Measurements from ENCODE around the gene SLC46A1.
A peak's percentile ranks its signal among the peaks of the same experiment; 100 is the strongest.
"Not testable (repeated sequence)": the region's sequence is repeated elsewhere in the genome, so short reads cannot be mapped to it uniquely, and the experiment has no call there.

Gene SLC46A1

GRCh38 chr17:28405632-28406472 is at the start of gene SLC46A1:
SLC46A1 (minus strand) TSS chr17:28406212; CDS start chr17:28406114, 98 bp downstream.
- DNase-seq: peak; percentile 58

DNA sequence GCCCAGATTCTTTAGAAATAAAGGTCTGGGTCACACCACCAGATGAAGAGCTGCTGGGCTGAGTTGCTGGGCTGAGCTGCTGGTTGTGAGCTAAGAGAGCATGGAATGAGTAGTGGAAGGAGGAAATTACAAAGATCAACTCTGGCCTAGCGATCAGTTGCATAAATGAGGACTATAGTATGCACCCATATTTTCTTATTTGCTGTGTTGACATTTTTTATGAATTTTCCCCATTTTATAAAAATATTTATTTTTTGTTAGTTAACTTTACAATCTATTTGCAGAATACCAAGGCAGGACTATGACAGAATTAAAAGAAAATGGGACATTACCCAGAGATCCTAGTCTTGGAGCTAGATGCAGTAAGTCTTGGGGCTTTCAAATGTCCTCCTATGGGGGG is 43.8 kb upstream of the SLC46A1 start:
- DNase-seq: no peak

- DNase-seq: no peak
Observed at GRCh38 chr17:28447396-28447760, 41.4 kb upstream of the SLC46A1 start.

GRCh38 chr17:28446716-28447395 is 40.8 kb upstream of the SLC46A1 start:
- DNase-seq: no peak

DNA sequence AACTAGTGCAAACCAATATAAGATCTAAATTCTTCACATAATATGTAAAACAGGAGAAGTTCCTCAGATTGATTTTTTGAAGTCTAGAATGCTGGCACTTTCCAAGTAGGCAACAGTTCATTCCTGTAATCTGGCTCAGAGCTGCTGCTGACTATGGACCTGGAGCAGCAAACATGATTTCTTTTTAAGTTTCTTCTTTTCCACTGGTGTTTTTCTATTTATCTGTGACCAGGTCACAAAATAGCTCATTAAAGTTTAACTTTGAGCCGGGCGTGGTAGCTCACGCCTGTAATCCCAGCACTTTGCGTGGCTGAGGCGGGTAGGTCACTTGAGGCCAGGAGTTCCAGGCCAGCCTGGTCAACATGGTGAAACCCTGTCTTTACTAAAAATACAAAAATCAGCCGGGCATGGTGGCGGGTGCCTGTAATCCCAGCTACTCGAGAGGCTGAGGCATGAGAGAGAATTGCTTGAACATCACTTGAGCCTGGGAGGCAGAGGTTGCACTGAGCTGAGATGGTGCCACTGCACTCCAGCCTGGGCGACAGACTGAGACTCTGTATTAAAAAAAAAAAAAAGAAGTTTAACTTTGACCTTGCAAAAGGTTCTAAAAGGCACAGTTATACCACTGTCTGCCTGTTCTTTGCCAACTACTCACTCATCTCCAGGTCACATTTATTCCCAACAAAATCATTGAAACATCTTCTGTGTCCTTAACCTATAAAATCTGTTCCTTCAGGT is 38.1 kb upstream of the SLC46A1 start:
- DNase-seq: no peak

DNA sequence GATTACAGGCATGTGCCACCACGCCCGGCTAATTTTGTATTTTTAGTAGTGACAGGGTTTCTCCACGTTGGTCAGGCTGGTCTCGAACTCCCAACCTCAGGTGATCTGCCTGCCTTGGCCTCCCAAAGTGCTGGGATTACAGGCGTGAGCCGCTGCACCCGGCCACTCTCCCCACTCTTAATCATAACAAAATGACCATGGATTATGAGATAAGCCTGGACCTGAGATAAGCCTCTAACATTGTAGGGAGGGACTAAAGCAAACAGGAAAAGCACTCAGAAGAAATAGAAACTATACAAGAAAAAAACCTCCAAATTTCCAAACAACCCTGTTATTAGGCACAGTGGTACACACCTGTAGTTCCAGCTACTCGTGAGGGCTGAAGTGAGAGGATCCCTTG is 28.3 kb upstream of the SLC46A1 start:
- not testable (repeated sequence) for DNase-seq

DNA sequence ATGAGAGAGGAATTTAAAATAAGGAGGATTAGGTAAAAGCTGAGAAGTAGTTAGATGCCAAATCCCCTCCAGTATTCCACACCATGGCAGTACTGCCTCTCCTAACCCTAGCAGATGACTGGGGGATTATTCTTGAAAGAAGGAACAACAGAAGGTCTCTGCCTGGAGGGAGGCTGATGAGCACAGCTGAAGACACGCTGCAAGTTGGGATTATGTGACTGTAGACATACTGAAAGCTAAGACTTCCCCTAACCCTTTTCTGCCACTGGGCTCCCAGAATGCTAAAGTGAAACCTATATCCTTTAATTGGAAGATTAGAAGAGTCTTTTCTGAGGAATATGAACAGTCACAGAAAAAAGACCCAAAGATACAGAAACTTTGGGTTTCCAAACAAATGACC is 27.7 kb upstream of the SLC46A1 start:
- no peak for DNase-seq

- DNase-seq: not testable (repeated sequence)
Observed at GRCh38 chr17:28427982-28428381, 22.0 kb upstream of the SLC46A1 start.

DNA sequence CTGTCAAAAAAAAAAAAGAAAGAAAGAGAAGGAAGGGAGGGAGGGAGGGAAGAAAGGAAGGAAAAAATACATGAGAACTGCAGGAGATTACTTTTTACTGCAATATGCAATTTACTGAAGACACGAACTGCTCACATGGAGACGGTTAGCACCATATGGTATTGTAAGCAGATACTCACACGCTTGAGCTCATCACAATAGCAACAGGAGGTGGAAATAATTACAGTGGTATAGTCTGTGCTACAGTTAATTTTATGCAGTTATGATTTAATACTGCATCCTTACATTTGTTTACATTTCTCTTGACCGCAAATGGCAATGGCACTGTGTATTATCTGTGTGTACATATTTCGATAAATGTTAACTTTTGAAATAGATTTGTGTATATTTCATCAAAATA is 21.4 kb upstream of the SLC46A1 start:
- no peak for DNase-seq

DNA sequence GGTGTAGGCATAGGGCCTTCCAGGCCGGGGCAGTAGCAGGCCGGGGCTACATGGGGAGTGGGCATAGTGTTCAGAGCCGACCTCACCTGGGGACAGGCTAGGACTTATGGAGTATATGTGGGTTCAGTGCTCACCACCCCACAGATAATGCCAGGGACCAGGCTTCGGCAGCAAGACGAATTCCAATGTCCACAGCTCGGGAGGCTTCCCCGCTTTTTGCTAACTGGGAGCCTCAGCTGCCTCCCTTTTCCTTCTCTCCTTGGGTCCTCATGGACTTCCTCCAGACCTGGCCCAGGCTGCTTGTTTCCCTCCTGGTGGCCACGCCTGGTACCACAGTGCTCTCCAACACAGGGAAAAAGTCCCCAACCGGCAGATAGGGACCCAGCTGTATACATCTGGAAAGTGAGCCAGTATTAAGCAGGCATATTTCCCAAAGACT is 20.1 kb upstream of the SLC46A1 start:
- DNase-seq: no peak

- no peak for DNase-seq
Observed at GRCh38 chr17:28425206-28425605, 19.2 kb upstream of the SLC46A1 start.

DNA sequence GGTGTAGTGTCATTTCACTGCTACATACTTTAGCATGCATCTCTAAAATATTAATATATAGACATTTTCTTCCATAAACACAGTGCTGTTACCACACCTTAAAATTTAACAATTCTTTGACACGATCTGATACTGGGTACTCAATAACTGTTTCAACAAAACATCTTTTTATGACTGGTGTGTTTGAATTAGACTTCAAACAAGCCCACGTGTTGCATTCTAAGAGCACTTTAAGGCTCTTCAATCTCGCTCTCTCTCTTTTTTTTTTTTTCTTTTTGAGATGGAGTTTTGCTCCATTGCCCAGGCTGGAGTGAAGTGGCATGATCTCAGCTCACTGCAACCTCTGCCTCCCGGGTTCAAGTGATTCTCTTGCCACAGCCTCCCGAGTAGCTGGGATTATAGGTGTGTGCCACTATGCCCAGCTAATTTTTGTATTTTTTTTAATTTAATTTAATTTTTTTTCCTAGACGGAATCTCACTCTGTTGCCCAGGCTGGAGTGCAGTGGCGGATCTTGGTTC is 15.8 kb upstream of the SLC46A1 start:
- no peak for DNase-seq

GRCh38 chr17:28416703-28417311 is 10.8 kb upstream of the SLC46A1 start:
- DNase-seq: no peak

DNA sequence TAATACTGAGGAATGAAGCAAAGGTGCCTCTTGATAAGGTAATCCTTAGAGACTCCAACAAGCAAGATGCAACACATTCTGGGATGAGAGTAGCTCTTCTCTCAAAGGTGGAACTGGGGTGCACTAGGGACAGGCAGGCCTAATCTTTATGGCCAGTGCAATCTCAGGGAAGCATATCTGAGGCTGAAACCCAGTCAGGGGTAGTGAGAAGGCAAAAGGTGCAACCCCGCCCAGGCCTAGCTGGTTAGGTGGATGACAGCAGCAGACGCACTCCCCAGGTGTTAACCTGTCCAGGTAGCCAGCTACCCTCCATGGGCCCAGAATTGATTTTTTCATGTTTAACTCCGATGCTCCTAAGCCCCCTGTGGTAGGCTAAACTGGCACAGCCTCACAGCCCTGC is 9.9 kb upstream of the SLC46A1 start:
- DNase-seq: no peak

DNA sequence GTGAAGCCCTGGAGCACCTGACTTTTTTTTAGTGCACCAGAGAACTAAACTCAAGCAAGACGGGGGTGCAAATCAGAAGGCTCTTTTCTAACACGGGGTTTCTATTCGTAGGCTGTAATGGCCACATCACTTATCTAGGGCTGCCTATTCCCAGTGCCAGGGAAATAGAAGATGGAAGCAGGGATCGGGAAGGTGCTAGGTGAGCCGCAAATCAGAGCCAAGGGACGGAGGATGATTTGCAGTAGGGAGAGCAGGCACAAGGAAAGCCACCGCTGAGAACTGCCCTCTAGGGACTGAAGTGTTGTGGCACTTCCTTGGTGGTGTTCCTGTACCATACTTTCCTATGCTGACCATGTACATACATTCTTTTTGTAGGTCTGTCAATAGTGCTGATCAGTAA is 7.8 kb upstream of the SLC46A1 start:
- DNase-seq: no peak

- DNase-seq: no peak
Observed at GRCh38 chr17:28412099-28412498, 6.1 kb upstream of the SLC46A1 start.

DNA sequence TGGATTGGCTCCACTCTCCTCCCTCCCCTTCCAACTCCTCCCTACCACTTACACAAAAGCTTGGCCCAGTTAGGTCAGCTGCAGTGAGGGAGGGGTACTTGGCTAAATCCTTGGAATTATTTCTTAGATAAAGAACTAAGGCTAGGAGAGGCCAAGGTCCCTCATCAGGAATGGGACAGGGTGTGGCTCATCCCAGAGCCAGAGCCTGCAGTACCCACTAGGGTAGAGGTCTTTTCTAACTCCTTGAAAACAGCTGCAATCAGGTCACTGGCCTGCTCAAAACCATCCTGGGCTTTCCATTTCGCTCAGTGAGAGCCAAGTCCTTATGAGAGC is 1.9 kb upstream of the SLC46A1 start:
- DNase-seq: no peak

GRCh38 chr17:28407130-28407973 is 1.3 kb upstream of the SLC46A1 start:
- DNase-seq: no peak

DNA sequence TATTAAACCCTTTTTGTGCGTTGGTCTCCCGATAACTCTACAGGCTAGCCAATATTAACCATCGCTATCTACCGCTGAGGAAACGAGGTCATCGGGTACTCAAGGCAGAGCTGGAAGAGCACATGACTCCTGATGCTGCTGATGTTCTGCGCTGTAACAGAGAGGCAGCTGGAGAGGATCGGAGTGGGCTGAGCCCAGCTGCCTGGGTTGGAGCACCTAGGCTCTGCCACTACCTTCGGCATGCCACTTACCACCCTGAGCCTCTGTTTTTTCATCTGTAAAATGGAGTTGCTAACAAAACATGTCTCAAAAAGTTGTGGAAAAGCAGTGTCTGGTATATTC is 432 bp upstream of the SLC46A1 start:
- DNase-seq: no peak

DNA sequence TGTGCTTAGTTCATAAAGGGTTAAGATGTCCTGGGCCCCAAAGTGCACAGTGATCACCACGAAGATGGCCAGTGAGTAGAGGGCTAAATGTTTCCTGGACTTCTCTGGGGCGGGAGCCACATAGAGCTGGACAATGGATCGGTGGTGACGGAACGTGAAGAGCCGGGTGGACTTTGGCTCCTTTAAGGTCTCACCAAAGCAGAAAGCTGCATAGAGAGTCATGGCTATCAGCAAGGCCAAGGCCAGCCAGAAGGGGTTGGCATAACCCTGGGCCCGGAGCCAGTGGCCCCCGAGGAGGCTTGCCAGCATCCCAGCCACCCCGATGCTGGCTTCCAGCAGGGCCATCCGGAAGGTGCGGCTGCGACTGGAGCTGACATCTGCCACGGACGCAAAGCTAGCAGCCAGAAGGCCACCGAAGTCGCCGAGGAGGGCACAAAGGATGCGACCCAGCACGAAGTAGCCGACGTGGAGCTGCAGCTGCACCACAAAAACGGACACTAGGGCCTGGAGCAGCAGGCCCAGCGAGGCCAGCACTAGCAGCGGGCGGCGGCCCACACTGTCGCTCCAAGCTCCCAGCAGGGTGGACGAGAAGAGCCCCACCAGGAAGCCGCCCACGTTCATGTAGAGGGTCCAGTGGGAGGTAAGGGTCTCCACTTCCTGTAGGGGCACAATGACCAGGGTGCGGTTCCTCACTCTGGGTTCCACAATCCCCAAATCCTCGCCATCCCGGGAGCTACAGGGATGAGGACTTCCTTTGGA is 1.0 kb downstream of the SLC46A1 start:
- no peak for DNase-seq

DNA sequence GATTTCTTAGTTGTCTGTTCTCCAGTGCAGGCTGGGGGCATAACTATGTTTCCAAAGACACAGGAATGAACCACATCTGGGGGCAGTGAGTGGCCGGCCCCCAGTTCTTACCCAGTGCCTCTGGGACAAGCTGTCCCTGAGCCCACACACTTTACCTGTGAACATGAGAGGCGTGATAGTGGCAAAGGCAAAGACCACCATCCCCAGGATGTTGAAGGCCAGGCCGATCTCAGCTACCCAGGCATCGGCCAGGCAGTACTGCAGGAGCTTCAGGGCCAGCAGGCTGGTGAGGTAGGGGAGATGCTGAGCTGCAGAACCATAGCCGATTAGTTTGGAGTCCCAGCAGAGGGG is 1.6 kb downstream of the SLC46A1 start:
- DNase-seq: no peak

GRCh38 chr17:28404007-28404406 is 2.0 kb downstream of the SLC46A1 start:
- DNase-seq: no peak
